IMR-90 (cell line): ENCODE results near the gene FYCO1. TPM values are rescaled to one million over a fixed set of nuclear protein-coding genes. Genes with fewer than 3 reads are reported as not detected.

Source experiments
- ATAC-seq: fragments of 200-7000 bp; cut with Tn5 transposase; 2 replicates; pipeline ENCODE4 v1.9.1; 2020; ENCODE audit warnings: low read depth, mild to moderate bottlenecking, moderate library complexity
- BruUV-seq: library from RNA; stranded (reverse); fragments of 400-500 nt; replicated peaks from 2 replicates; lab custom pipeline; 2021; lab: Mats Ljungman, UMichigan
- CTCF ChIA-PET: fragments of 300-600 bp; formaldehyde crosslinking; extraction: SDS; loops from one replicate; lab custom pipeline; 2021; ENCODE audit warnings: antibody characterized with exemption; lab: Yijun Ruan, JAX
- POLR2A ChIA-PET: fragments of 300-600 bp; sonication (Branson Sonifier 250); formaldehyde crosslinking; loops from one replicate; lab custom pipeline; 2022; ENCODE audit warnings: antibody characterized with exemption; ENCODE audit not compliant: unreplicated experiment; lab: Charles Lee
- DNase-seq: peaks from one replicate; pipeline ENCODE4 v3.0.0; 2013
- H2AFZ ChIP-seq: replicated peaks from 2 replicates; pipeline ENCODE3; 2013; ENCODE audit warnings: low read length, mild to moderate bottlenecking; ENCODE audit not compliant: poor library complexity
- H2AK5ac ChIP-seq: 2 replicates; pipeline ENCODE4 v1.6.1; 2013; ENCODE audit warnings: low read depth, low read length, inconsistent platforms
- H2AK9ac ChIP-seq: replicated peaks from 2 replicates; pipeline ENCODE3; 2013; ENCODE audit warnings: mild to moderate bottlenecking, low read depth, low read length, moderate library complexity; ENCODE audit not compliant: poor library complexity
- H2BK120ac ChIP-seq: 2 replicates; pipeline ENCODE4 v1.6.1; 2013; ENCODE audit warnings: low read depth, low read length, inconsistent platforms
- H2BK15ac ChIP-seq: 3 replicates; pipeline ENCODE4 v1.6.1; 2013; ENCODE audit warnings: low read depth, low read length, inconsistent platforms
- H2BK20ac ChIP-seq: 2 replicates; pipeline ENCODE4 v1.6.1; 2013; ENCODE audit warnings: low read depth, mild to moderate bottlenecking, inconsistent platforms, low read length, moderate library complexity
- H2BK5ac ChIP-seq: 2 replicates; pipeline ENCODE4 v1.6.1; 2013; ENCODE audit warnings: mild to moderate bottlenecking, low read depth, low read length, inconsistent platforms; ENCODE audit not compliant: poor library complexity, severe bottlenecking
- H3K14ac ChIP-seq: replicated peaks from 2 replicates; pipeline ENCODE4 v1.6.1; 2013; ENCODE audit warnings: low read depth, low read length, inconsistent platforms
- H3K18ac ChIP-seq: 2 replicates; pipeline ENCODE4 v1.6.1; 2013; ENCODE audit warnings: low read depth, low read length, control low read depth
- H3K23ac ChIP-seq: 2 replicates; pipeline ENCODE4 v1.6.1; 2013; ENCODE audit warnings: low read depth, low read length, inconsistent platforms
- H3K27ac ChIP-seq: 2 replicates; pipeline ENCODE4 v1.5.1; 2013; ENCODE audit warnings: mild to moderate bottlenecking, control low read depth, low read length; ENCODE audit not compliant: insufficient read depth
- H3K27me3 ChIP-seq: 2 replicates; pipeline ENCODE4 v1.6.1; 2013; ENCODE audit warnings: low read length; ENCODE audit not compliant: control insufficient read depth, insufficient read depth
- H3K36me3 ChIP-seq: 2 replicates; pipeline ENCODE4 v1.6.1; 2013; ENCODE audit warnings: low read length, mixed read lengths; ENCODE audit not compliant: control insufficient read depth, insufficient read depth
- H3K4ac ChIP-seq: 2 replicates; pipeline ENCODE4 v1.6.1; 2013; ENCODE audit warnings: low read depth, low read length, inconsistent platforms
- H3K4me1 ChIP-seq: 2 replicates; pipeline ENCODE4 v1.6.1; 2013; ENCODE audit warnings: low read length, mixed read lengths; ENCODE audit not compliant: control insufficient read depth, insufficient read depth
- H3K4me2 ChIP-seq: 2 replicates; pipeline ENCODE4 v1.6.1; 2013; ENCODE audit warnings: low read depth, mild to moderate bottlenecking, control low read depth, low read length, moderate library complexity
- H3K4me3 ChIP-seq: 2 replicates; pipeline ENCODE4 v1.5.1; 2013; ENCODE audit warnings: low read depth, mild to moderate bottlenecking, control low read depth, low read length, moderate library complexity; ENCODE audit not compliant: insufficient read depth
- H3K56ac ChIP-seq: 2 replicates; pipeline ENCODE4 v1.6.1; 2013; ENCODE audit warnings: low read length, inconsistent platforms; ENCODE audit not compliant: insufficient read depth; ENCODE audit errors: extremely low read depth
- H3K79me1 ChIP-seq, 2 experiments: 2 replicates each; pipeline ENCODE4 v1.6.1; 2013; ENCODE audit warnings: low read length in 2 of 2, inconsistent platforms in 1 of 2, low read depth in 1 of 2
- H3K9ac ChIP-seq: 2 replicates; pipeline ENCODE4 v1.6.1; 2013; ENCODE audit warnings: low read depth, low read length, control low read depth
- H3K9me1 ChIP-seq: 2 replicates; pipeline ENCODE4 v1.6.1; 2013; ENCODE audit warnings: low read length, inconsistent platforms; ENCODE audit not compliant: insufficient read depth
- H3K9me3 ChIP-seq: 2 replicates; pipeline ENCODE4 v1.6.1; 2013; ENCODE audit warnings: low read length; ENCODE audit not compliant: control insufficient read depth, insufficient read depth
- H4K20me1 ChIP-seq: 2 replicates; pipeline ENCODE4 v1.6.1; 2013; ENCODE audit warnings: low read length, inconsistent platforms; ENCODE audit not compliant: insufficient read depth
- H4K5ac ChIP-seq: 2 replicates; pipeline ENCODE4 v1.6.1; 2013; ENCODE audit warnings: mild to moderate bottlenecking, low read depth, low read length, control low read depth
- H4K8ac ChIP-seq, 2 experiments: 2 replicates each; pipeline ENCODE4 v1.6.1; 2013; ENCODE audit warnings: low read depth in 2 of 2, low read length in 2 of 2, control low read depth in 1 of 2, inconsistent platforms in 1 of 2
- H4K91ac ChIP-seq: 2 replicates; pipeline ENCODE4 v1.6.1; 2013; ENCODE audit warnings: low read depth, low read length, inconsistent platforms; ENCODE audit not compliant: insufficient read depth
- BHLHE40 ChIP-seq: fragments of 150-350 bp; IDR thresholded peaks from 2 replicates; pipeline ENCODE4 v1.6.1; 2016; ENCODE audit warnings: mild to moderate bottlenecking, low read depth, low read length
- CEBPB ChIP-seq: IDR thresholded peaks from 2 replicates; pipeline ENCODE4 v1.6.1; 2012; ENCODE audit warnings: low read depth, low read length, improper control_type of control experiment
- CHD1 ChIP-seq: IDR thresholded peaks from 2 replicates; pipeline ENCODE4 v1.6.1; 2012; ENCODE audit warnings: low read depth, low read length, improper control_type of control experiment
- FOS ChIP-seq: fragments of 150-350 bp; IDR thresholded peaks from 2 replicates; pipeline ENCODE4 v1.6.1; 2016; ENCODE audit warnings: low read depth, low read length
- MAFK ChIP-seq: IDR thresholded peaks from 2 replicates; pipeline ENCODE4 v1.6.1; 2012; ENCODE audit warnings: low read depth, low read length, improper control_type of control experiment
- MAZ ChIP-seq: IDR thresholded peaks from 2 replicates; pipeline ENCODE4 v1.6.1; 2012; ENCODE audit warnings: low read depth, mild to moderate bottlenecking, low read length, improper control_type of control experiment, moderate library complexity, borderline replicate concordance
- NFE2L2 ChIP-seq: fragments of 150-350 bp; IDR thresholded peaks from 2 replicates; pipeline ENCODE4 v1.6.1; 2016; ENCODE audit warnings: low read depth, mild to moderate bottlenecking, low read length
- POLR2A ChIP-seq: IDR thresholded peaks from 2 replicates; pipeline ENCODE4 v1.6.1; 2012; ENCODE audit warnings: mild to moderate bottlenecking, low read depth, low read length
- RAD21 ChIP-seq: IDR thresholded peaks from 2 replicates; pipeline ENCODE4 v1.6.1; 2012; ENCODE audit warnings: low read length, improper control_type of control experiment
- RCOR1 ChIP-seq: IDR thresholded peaks from 2 replicates; pipeline ENCODE4 v1.6.1; 2012; ENCODE audit warnings: mild to moderate bottlenecking, low read length, improper control_type of control experiment; ENCODE audit not compliant: insufficient replicate concordance
- RFX5 ChIP-seq: IDR thresholded peaks from 2 replicates; pipeline ENCODE4 v1.8.0; 2012; ENCODE audit warnings: low read depth, mild to moderate bottlenecking, low read length, moderate library complexity
- SMC3 ChIP-seq: fragments of 150-350 bp; IDR thresholded peaks from 2 replicates; pipeline ENCODE4 v1.6.1; 2016; ENCODE audit warnings: low read depth, mild to moderate bottlenecking, antibody characterized with exemption, low read length, moderate library complexity
- WGBS, 2 experiments: methylation state at CpG; one replicate each; pipeline versions ENCODE4 v1.1.5 to v1.1.7; 2013; ENCODE audit warnings: missing lambda C conversion rate in 2 of 2; ENCODE audit not compliant: insufficient read length in 1 of 2; ENCODE audit errors: extremely low coverage in 2 of 2; 5-methylcytosine and 5-hydroxymethylcytosine counted together
- dilution Hi-C: fragments of 300-500 bp; cut with HindIII; formaldehyde crosslinking; loops from one replicate; pipeline ENCODE4 v1.14.3; 2018; ENCODE audit warnings: low sequenced_read_pairs; ENCODE audit not compliant: unreplicated experiment
- in situ Hi-C: fragments of 300-500 bp; cut with MboI; formaldehyde crosslinking; loops from 3 replicates; pipeline ENCODE4 v1.14.3; 2019; ENCODE audit warnings: low sequenced_read_pairs, inconsistent platforms, mixed read lengths
- intact Hi-C: fragments of 100-400 bp; cut with micrococcal nuclease; formaldehyde crosslinking; loops from 2 replicates; pipeline ENCODE4 v1.10.0; 2022
- polyA plus RNA-seq, 3 experiments: library from polyadenylated mRNA; depleted of rRNA; stranded (reverse); fragments of >200 nt; gene quantifications; 2 replicates each; pipeline ENCODE4 v1.2.3, GENCODE V29; 2012; ENCODE audit warnings: low replicate concordance in 1 of 3
- total RNA-seq: library from RNA; depleted of rRNA; stranded (reverse); fragments of >200 nt; gene quantifications from 2 replicates; pipeline ENCODE4 v1.2.3, GENCODE V29; 2012
- TF ChIP-seq, protein P1 (sequence below): conservative IDR thresholded peaks from 2 replicates; pipeline ENCODE4 v1.5.1; 2012; ENCODE audit warnings: mild to moderate bottlenecking, low read depth, low read length, improper control_type of control experiment
- TF ChIP-seq, protein P2 (sequence below): fragments of 150-350 bp; IDR thresholded peaks from 2 replicates; pipeline ENCODE4 v1.6.1; 2016; ENCODE audit warnings: low read depth, mild to moderate bottlenecking, low read length, moderate library complexity, borderline replicate concordance
- TF ChIP-seq, protein P3 (sequence below): fragments of 150-350 bp; IDR thresholded peaks from 2 replicates; pipeline ENCODE4 v1.6.1; 2017; ENCODE audit warnings: mild to moderate bottlenecking, antibody characterized with exemption, low read length, low read depth

FYCO1 gene
- total and polyA plus RNA-seq, 2 of the 4 experiments (the other 2 are of a cell fraction) = 13.7 to 20.1 TPM

DNA sequence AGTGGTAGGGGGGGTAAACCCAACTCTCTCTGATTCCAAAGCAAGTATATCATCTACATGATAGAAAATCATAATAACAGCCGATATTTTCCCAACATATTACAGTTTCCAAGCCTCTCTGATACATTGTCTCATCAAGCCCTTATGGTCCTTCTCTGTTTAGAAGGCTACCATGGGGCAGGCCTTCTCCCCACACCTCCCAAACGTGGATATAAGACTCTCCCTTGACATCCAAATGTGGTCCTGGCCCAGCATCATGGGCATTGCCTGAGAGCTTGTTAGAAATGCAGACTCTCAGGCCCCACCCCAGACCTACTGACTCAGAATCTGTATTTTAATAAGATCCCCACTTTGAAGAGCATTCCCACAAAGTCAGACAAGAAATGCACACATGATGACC is 127.0 kb downstream of the FYCO1 start:
- Histone ChIP-seq H4K91ac (no peak overlapping the region), H3K79me1 (no peaks in the 10 kb centered on the region), H3K18ac (no peak overlapping the region), H3K4me1 (no peaks in the 10 kb centered on the region), H3K14ac (no peak overlapping the region), H3K9ac (no peak overlapping the region), H3K27ac (no peak overlapping the region), H3K27me3 (peaks cover 40% of the 10 kb centered on the region), H4K20me1 (no peaks in the 10 kb centered on the region), H3K23ac (no peak overlapping the region), H3K4me2 (no peak overlapping the region), H3K9me3 (peaks cover under 1% of the 10 kb centered on the region), H2BK15ac (no peak overlapping the region), H2AK5ac (no peak overlapping the region), H3K56ac (no peak overlapping the region), H2BK120ac (no peak overlapping the region), H2BK20ac (no peak overlapping the region), H4K8ac (no peak overlapping the region), H4K5ac (no peak overlapping the region), H3K4ac (no peak overlapping the region), H2AK9ac (no peak overlapping the region), H3K9me1 (no peaks in the 10 kb centered on the region), H3K4me3 (no peak overlapping the region), H2AFZ (no peak overlapping the region), H3K36me3 (no peaks in the 10 kb centered on the region), H2BK5ac (no peak overlapping the region)
- ChIA-PET POLR2A (no interaction called here), CTCF (interaction anchor here (0.5 to 0.6 kb wide), 2 partner anchors 14 to 21 kb away, joined by 3 to 8 read pairs; no protein-coding TSS in a partner anchor)
- dilution Hi-C loops (no loop called here), intact Hi-C loops (no loop called here), in situ Hi-C loops (no loop called here)
- no peak for TF ChIP-seq CEBPB
- TF ChIP-seq SMC3 = no peak
- TF ChIP-seq, protein P1, sequence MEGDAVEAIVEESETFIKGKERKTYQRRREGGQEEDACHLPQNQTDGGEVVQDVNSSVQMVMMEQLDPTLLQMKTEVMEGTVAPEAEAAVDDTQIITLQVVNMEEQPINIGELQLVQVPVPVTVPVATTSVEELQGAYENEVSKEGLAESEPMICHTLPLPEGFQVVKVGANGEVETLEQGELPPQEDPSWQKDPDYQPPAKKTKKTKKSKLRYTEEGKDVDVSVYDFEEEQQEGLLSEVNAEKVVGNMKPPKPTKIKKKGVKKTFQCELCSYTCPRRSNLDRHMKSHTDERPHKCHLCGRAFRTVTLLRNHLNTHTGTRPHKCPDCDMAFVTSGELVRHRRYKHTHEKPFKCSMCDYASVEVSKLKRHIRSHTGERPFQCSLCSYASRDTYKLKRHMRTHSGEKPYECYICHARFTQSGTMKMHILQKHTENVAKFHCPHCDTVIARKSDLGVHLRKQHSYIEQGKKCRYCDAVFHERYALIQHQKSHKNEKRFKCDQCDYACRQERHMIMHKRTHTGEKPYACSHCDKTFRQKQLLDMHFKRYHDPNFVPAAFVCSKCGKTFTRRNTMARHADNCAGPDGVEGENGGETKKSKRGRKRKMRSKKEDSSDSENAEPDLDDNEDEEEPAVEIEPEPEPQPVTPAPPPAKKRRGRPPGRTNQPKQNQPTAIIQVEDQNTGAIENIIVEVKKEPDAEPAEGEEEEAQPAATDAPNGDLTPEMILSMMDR = no peak
- TF ChIP-seq POLR2A = no peak
- TF ChIP-seq RFX5 = no peak
- TF ChIP-seq, protein P2, sequence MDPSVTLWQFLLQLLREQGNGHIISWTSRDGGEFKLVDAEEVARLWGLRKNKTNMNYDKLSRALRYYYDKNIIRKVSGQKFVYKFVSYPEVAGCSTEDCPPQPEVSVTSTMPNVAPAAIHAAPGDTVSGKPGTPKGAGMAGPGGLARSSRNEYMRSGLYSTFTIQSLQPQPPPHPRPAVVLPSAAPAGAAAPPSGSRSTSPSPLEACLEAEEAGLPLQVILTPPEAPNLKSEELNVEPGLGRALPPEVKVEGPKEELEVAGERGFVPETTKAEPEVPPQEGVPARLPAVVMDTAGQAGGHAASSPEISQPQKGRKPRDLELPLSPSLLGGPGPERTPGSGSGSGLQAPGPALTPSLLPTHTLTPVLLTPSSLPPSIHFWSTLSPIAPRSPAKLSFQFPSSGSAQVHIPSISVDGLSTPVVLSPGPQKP = no peak
- no peak for TF ChIP-seq MAFK
- no peak for TF ChIP-seq BHLHE40
- no peak for TF ChIP-seq CHD1
- no peak for TF ChIP-seq FOS
- no peak for TF ChIP-seq RCOR1
- no peak for TF ChIP-seq NFE2L2
- no peak for TF ChIP-seq MAZ
- TF ChIP-seq RAD21 = no peak
- TF ChIP-seq, protein P3, sequence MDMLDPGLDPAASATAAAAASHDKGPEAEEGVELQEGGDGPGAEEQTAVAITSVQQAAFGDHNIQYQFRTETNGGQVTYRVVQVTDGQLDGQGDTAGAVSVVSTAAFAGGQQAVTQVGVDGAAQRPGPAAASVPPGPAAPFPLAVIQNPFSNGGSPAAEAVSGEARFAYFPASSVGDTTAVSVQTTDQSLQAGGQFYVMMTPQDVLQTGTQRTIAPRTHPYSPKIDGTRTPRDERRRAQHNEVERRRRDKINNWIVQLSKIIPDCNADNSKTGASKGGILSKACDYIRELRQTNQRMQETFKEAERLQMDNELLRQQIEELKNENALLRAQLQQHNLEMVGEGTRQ = no peak
- ATAC-seq (no peak), DNase-seq (no peak)
- WGBS, 2 experiments = 67% methylated on average over 1 of the region's 2 CpGs; no CpG with 5 or more reads in 1 of the 2 experiments
- BruUV-seq = no TSS peak
